HepG2 (cell line): Measurements from ENCODE around the gene TTC21B. TPM values are rescaled to one million over a fixed set of nuclear protein-coding genes. Genes with fewer than 3 reads are reported as not detected.

Experiments
- ATF1 ChIP-seq: IDR thresholded peaks from 2 replicates; pipeline ENCODE4 v1.6.1; 2016; ENCODE audit warnings: mild to moderate bottlenecking, control low read depth
- CAMTA2 ChIP-seq: sonication (generic); formaldehyde crosslinking; IDR thresholded peaks from 2 replicates; pipeline ENCODE4 v1.4.0; 2020; ENCODE audit warnings: mild to moderate bottlenecking, missing genetic modification reagents, borderline replicate concordance
- MED13 ChIP-seq: sonication (generic); formaldehyde crosslinking; IDR thresholded peaks from 2 replicates; pipeline ENCODE4 v1.5.0; 2020; ENCODE audit warnings: missing genetic modification reagents
- MYC ChIP-seq: sonication (generic); formaldehyde crosslinking; IDR thresholded peaks from 2 replicates; pipeline ENCODE4 v1.9.0; 2021; ENCODE audit warnings: missing genetic modification reagents, borderline replicate concordance
- RFXAP ChIP-seq: sonication (generic); formaldehyde crosslinking; IDR thresholded peaks from 2 replicates; pipeline ENCODE4 v1.4.0; 2020; ENCODE audit warnings: missing genetic modification reagents, borderline replicate concordance
- SRSF4 ChIP-seq: fragments of 200-400 bp; formaldehyde crosslinking; IDR thresholded peaks from one replicate; pipeline ENCODE4 v1.6.1; 2018; ENCODE audit warnings: mild to moderate bottlenecking, low read depth, low read length, moderate library complexity; ENCODE audit not compliant: poor library complexity, severe bottlenecking
- ZIK1 ChIP-seq: sonication (generic); formaldehyde crosslinking; IDR thresholded peaks from 2 replicates; pipeline ENCODE4 v1.5.0; 2020; ENCODE audit warnings: mild to moderate bottlenecking, low read depth, missing genetic modification reagents, borderline replicate concordance
- ZNF513 ChIP-seq: sonication (generic); formaldehyde crosslinking; conservative IDR thresholded peaks from 2 replicates; pipeline ENCODE4 v1.5.0; 2020; ENCODE audit warnings: missing genetic modification reagents
- ZNF678 ChIP-seq: sonication (generic); formaldehyde crosslinking; IDR thresholded peaks from 2 replicates; pipeline ENCODE4 v1.4.0; 2020; ENCODE audit warnings: mild to moderate bottlenecking, missing genetic modification reagents
- ZNF772 ChIP-seq: sonication (generic); formaldehyde crosslinking; IDR thresholded peaks from 2 replicates; pipeline ENCODE4 v1.5.0; 2020; ENCODE audit warnings: mild to moderate bottlenecking, missing genetic modification reagents
- polyA plus RNA-seq, 8 experiments: library from polyadenylated mRNA; depleted of rRNA in 3 of 8; stranded (reverse) in 7 of 8; unstranded in 1 of 8; fragments of >200 nt; fragmentation: Illumina TruSeq in 4 of 8; extraction: Trizol in 4 of 8; gene quantifications; 2 replicates each; pipeline versions ENCODE4 v1.2.1 to v1.2.3, GENCODE V29; 2011 to 2016; ENCODE audit warnings: low read depth in 4 of 8, missing spikeins in 1 of 8, mixed read lengths in 1 of 8; ENCODE audit not compliant: insufficient read depth in 1 of 8
- total RNA-seq, 5 experiments: library from RNA; depleted of rRNA; stranded (reverse); fragments of >200 nt; fragmentation: Illumina TruSeq; extraction: Trizol; gene quantifications; 2 replicates each; pipeline ENCODE4 v1.2.3, GENCODE V29; 2016; ENCODE audit warnings: low read depth in 1 of 5
- TF ChIP-seq, protein P1 (sequence below): sonication (generic); formaldehyde crosslinking; IDR thresholded peaks from 2 replicates; pipeline ENCODE4 v1.4.0; 2020; ENCODE audit warnings: mild to moderate bottlenecking, missing genetic modification reagents, borderline replicate concordance
- TF ChIP-seq, protein P2 (sequence below): sonication (generic); formaldehyde crosslinking; conservative IDR thresholded peaks from 2 replicates; pipeline ENCODE4 v1.4.0; 2020; ENCODE audit warnings: missing genetic modification reagents
- TF ChIP-seq, protein P3 (sequence below): sonication (generic); formaldehyde crosslinking; IDR thresholded peaks from 2 replicates; pipeline ENCODE4 v1.4.0; 2020; ENCODE audit warnings: missing genetic modification reagents
- TF ChIP-seq, protein P4 (sequence below): sonication (generic); formaldehyde crosslinking; IDR thresholded peaks from 2 replicates; pipeline ENCODE4 v1.4.0; 2020; ENCODE audit warnings: low read depth, missing genetic modification reagents

TTC21B gene
- total and polyA plus RNA-seq, 2 of the 13 experiments (the other 11 are each of a cell fraction or from before 2014, with no cell fraction given) = 39.1 to 67.1 TPM

DNA sequence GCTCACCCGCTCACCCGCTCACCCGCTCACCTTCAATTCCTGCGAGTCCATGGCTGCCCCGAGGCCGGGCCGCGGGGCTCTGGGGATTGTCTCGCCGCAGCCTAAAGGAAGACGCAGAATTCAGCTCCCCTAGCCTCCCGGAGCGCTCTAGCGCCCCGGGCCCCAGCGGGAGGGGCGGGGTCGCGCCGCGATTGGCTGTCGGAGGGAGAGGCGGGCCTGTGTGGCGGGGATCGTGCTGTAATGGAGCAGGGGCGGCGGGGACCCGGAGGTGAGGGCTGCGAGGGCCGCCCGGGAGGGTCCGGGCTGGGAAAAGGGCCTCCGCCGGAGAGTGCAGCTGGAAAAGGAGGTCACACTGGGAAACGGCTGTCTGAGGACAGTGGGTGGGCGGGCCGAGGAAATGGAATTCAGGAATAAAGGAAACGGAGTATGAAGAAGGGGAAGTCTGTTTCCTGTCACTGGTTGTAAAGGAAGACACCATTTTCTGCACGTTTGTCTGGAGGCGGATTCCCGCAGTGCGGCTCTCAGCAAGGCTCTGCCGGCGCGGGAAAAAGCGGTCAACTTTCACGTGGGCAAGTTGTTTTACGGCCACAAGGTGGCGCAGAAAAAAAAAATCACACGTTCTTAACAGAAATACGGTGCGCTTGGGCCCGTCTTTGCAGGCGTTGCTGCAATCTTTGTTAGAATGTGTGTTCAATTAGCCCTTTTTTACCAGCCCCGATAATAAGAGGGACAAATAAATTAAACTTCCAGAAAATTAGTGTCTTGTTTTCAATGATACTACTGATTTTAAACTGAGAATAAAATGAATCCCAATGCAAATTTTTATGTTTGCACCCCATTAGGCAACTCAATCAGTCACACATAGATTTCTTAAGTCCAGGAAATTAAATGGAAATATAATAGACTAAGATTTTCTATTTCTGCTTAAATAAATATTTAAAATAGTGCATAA, at the start of gene TTC21B (continued):
- TF ChIP-seq, protein P1, sequence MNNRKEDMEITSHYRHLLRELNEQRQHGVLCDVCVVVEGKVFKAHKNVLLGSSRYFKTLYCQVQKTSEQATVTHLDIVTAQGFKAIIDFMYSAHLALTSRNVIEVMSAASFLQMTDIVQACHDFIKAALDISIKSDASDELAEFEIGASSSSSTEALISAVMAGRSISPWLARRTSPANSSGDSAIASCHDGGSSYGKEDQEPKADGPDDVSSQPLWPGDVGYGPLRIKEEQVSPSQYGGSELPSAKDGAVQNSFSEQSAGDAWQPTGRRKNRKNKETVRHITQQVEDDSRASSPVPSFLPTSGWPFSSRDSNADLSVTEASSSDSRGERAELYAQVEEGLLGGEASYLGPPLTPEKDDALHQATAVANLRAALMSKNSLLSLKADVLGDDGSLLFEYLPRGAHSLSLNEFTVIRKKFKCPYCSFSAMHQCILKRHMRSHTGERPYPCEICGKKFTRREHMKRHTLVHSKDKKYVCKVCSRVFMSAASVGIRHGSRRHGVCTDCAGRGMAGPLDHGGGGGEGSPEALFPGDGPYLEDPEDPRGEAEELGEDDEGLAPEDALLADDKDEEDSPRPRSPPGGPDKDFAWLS (CRISPR knock-in tag) = no peak
- TF ChIP-seq ZNF772 (CRISPR knock-in tag) (peak; percentile 91), ZIK1 (CRISPR knock-in tag) (peak; percentile 77; the same call in 1 of the 2 replicates), MED13 (CRISPR knock-in tag) (no peak; the same call in none of the 2 replicates), ZNF513 (CRISPR knock-in tag) (no peak), ZNF678 (CRISPR knock-in tag) (no peak), SRSF4 (no peak), ATF1 (CRISPR knock-in tag) (0 out of 2 replicates have a peak, but pooled peaks have one; percentile 54), RFXAP (CRISPR knock-in tag) (peak; percentile 92), CAMTA2 (CRISPR knock-in tag) (0 out of 2 replicates have a peak, but pooled peaks have one; percentile 51), MYC (CRISPR knock-in tag) (peak; percentile 92)
- TF ChIP-seq, protein P2, sequence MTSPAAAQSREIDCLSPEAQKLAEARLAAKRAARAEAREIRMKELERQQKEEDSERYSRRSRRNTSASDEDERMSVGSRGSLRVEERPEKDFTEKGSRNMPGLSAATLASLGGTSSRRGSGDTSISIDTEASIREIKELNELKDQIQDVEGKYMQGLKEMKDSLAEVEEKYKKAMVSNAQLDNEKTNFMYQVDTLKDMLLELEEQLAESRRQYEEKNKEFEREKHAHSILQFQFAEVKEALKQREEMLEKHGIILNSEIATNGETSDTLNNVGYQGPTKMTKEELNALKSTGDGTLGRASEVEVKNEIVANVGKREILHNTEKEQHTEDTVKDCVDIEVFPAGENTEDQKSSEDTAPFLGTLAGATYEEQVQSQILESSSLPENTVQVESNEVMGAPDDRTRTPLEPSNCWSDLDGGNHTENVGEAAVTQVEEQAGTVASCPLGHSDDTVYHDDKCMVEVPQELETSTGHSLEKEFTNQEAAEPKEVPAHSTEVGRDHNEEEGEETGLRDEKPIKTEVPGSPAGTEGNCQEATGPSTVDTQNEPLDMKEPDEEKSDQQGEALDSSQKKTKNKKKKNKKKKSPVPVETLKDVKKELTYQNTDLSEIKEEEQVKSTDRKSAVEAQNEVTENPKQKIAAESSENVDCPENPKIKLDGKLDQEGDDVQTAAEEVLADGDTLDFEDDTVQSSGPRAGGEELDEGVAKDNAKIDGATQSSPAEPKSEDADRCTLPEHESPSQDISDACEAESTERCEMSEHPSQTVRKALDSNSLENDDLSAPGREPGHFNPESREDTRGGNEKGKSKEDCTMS (CRISPR knock-in tag) = no peak
- TF ChIP-seq, protein P3, sequence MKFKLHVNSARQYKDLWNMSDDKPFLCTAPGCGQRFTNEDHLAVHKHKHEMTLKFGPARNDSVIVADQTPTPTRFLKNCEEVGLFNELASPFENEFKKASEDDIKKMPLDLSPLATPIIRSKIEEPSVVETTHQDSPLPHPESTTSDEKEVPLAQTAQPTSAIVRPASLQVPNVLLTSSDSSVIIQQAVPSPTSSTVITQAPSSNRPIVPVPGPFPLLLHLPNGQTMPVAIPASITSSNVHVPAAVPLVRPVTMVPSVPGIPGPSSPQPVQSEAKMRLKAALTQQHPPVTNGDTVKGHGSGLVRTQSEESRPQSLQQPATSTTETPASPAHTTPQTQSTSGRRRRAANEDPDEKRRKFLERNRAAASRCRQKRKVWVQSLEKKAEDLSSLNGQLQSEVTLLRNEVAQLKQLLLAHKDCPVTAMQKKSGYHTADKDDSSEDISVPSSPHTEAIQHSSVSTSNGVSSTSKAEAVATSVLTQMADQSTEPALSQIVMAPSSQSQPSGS (CRISPR knock-in tag) = peak; percentile 72; the same call in 1 of the 2 replicates
- TF ChIP-seq, protein P4, sequence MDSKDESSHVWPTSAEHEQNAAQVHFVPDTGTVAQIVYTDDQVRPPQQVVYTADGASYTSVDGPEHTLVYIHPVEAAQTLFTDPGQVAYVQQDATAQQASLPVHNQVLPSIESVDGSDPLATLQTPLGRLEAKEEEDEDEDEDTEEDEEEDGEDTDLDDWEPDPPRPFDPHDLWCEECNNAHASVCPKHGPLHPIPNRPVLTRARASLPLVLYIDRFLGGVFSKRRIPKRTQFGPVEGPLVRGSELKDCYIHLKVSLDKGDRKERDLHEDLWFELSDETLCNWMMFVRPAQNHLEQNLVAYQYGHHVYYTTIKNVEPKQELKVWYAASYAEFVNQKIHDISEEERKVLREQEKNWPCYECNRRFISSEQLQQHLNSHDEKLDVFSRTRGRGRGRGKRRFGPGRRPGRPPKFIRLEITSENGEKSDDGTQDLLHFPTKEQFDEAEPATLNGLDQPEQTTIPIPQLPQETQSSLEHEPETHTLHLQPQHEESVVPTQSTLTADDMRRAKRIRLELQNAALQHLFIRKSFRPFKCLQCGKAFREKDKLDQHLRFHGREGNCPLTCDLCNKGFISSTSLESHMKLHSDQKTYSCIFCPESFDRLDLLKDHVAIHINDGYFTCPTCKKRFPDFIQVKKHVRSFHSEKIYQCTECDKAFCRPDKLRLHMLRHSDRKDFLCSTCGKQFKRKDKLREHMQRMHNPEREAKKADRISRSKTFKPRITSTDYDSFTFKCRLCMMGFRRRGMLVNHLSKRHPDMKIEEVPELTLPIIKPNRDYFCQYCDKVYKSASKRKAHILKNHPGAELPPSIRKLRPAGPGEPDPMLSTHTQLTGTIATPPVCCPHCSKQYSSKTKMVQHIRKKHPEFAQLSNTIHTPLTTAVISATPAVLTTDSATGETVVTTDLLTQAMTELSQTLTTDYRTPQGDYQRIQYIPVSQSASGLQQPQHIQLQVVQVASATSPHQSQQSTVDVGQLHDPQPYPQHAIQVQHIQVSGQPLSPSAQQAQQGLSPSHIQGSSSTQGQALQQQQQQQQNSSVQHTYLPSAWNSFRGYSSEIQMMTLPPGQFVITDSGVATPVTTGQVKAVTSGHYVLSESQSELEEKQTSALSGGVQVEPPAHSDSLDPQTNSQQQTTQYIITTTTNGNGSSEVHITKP (CRISPR knock-in tag) = peak; percentile 82
